Upper lobe of left lung (tissue), 6 donors: ENCODE results near the gene ADH1C. TPM values are rescaled to one million over a fixed set of nuclear protein-coding genes. Genes with fewer than 3 reads are reported as not detected.

ENCODE experiments used
- ATAC-seq, 2 donors: fragments of 200-7000 bp; cut with Tn5 transposase; one replicate each; pipeline ENCODE4 v1.9.1; 2022; ENCODE audit warnings: mild to moderate bottlenecking in 2 of 2, moderate library complexity in 2 of 2; ENCODE audit not compliant: low FRiP score in 2 of 2
- DNase-seq, 2 donors: peaks; one replicate each; pipeline ENCODE4 v3.0.0-alpha.2; 2019 to 2020
- H3K27ac ChIP-seq, 4 donors: fragments of 200-600 bp; sonication (generic); one replicate each; pipeline ENCODE4 v1.5.1; 2016 to 2019
- H3K27me3 ChIP-seq, 4 donors: fragments of 200-600 bp; sonication (generic); one replicate each; pipeline ENCODE4 v1.5.1; 2017 to 2019
- H3K36me3 ChIP-seq, 4 donors: fragments of 200-600 bp; sonication (generic); one replicate each; pipeline ENCODE4 v1.5.1; 2016 to 2019
- H3K4me1 ChIP-seq, 4 donors: fragments of 200-600 bp; sonication (generic); one replicate each; pipeline ENCODE4 v1.5.1; 2018 to 2019
- H3K4me3 ChIP-seq, 4 donors: fragments of 200-600 bp; sonication (generic); one replicate each; pipeline ENCODE4 v1.5.1; 2017 to 2019; ENCODE audit warnings: mild to moderate bottlenecking in 2 of 4, moderate library complexity in 1 of 4
- H3K9me3 ChIP-seq, 4 donors: fragments of 200-600 bp; sonication (generic); one replicate each; pipeline ENCODE4 v1.5.1; 2018 to 2019
- CTCF ChIP-seq, 6 experiments: fragments of 450-650 bp in 4 of 6; fragments of 200-600 bp in 2 of 6; sonication (generic) in 2 of 6; IDR thresholded peaks; one replicate each; pipeline ENCODE4 v1.5.1; 2016 to 2019; ENCODE audit warnings: antibody characterized with exemption in 6 of 6
- EP300 ChIP-seq, 4 donors: sonication (generic); formaldehyde crosslinking; IDR thresholded peaks; one replicate each; pipeline ENCODE4 v1.5.1; 2017; ENCODE audit warnings: antibody characterized with exemption in 4 of 4, control low read depth in 2 of 4
- POLR2A ChIP-seq, 4 donors: fragments of 450-650 bp; IDR thresholded peaks; one replicate each; pipeline ENCODE4 v1.5.1; 2016 to 2017; ENCODE audit warnings: antibody characterized with exemption in 4 of 4, mild to moderate bottlenecking in 2 of 4
- POLR2AphosphoS5 ChIP-seq, 2 donors: sonication (generic); formaldehyde crosslinking; IDR thresholded peaks; one replicate each; pipeline ENCODE4 v1.5.1; 2017; ENCODE audit warnings: antibody characterized with exemption in 2 of 2
- WGBS, 2 donors: methylation state at CpG; one replicate each; pipeline ENCODE4 v1.1.5; 2017 to 2018; 5-methylcytosine and 5-hydroxymethylcytosine counted together
- total RNA-seq, 6 donors: library from RNA; depleted of rRNA in 4 of 6; stranded (reverse); fragments of >200 nt in 4 of 6; gene quantifications; one replicate each; pipeline versions ENCODE4 v1.1.0 to v1.2.1, GENCODE V29; 2016 to 2021
- donor health status: DM: no; HTN: no; CAD: no; lungs with moderate emphysema.
- donor health status: DM: no; HTN: yes; CAD: no; lungs with severe emphysema.

Gene ADH1C
- total RNA-seq, 6 donors from 2014 or later: 2.0 to 57.7 (median 7.6) TPM

- Histone ChIP-seq H3K4me3 (no peak overlapping the region), H3K9me3 (no peaks in the 10 kb centered on the region), H3K27me3 (no peaks in the 10 kb centered on the region), H3K36me3 (no peaks in the 10 kb centered on the region), H3K4me1 (no peaks in the 10 kb centered on the region), H3K27ac (no peak overlapping the region)
- DNase-seq (no peak), ATAC-seq (no peak)
- 87 to 91% methylated on average over 1 of the region's 1 CpG for WGBS, 2 donors
- TF ChIP-seq CTCF (IDR thresholded peaks at IDR 0.05) (no peak), EP300 (IDR thresholded peaks at IDR 0.05) (no peak), POLR2AphosphoS5 (IDR thresholded peaks at IDR 0.05) (no peak), POLR2A (IDR thresholded peaks at IDR 0.05) (no peak)
These were observed 11.1 kb downstream of the ADH1C start for GRCh38 chr4:99341426-99341825.

GRCh38 chr4:99339172-99339571 is 13.4 kb downstream of the ADH1C start:
- TF ChIP-seq EP300 (IDR thresholded peaks at IDR 0.05) (no peak), POLR2A (IDR thresholded peaks at IDR 0.05) (no peak), POLR2AphosphoS5 (IDR thresholded peaks at IDR 0.05) (no peak), CTCF (IDR thresholded peaks at IDR 0.05) (no peak)

GRCh38 chr4:99336553-99336952 is 16.0 kb downstream of the ADH1C start:
- no peak for ATAC-seq

More at GRCh38 chr4:99339172-99339571, 13.4 kb downstream of the ADH1C start:
- no peaks in the 10 kb centered on the region for H3K27me3 ChIP-seq
- no peaks in the 10 kb centered on the region for H3K4me1 ChIP-seq
- 75 to 92% methylated on average over 3 of the region's 3 CpGs for WGBS, 2 donors
- no peak overlapping the region for H3K4me3 ChIP-seq
- no peak overlapping the region for H3K27ac ChIP-seq
- no peaks in the 10 kb centered on the region for H3K36me3 ChIP-seq
- ATAC-seq (no peak), DNase-seq (no peak)
- H3K9me3 ChIP-seq: no peaks in the 10 kb centered on the region

DNA sequence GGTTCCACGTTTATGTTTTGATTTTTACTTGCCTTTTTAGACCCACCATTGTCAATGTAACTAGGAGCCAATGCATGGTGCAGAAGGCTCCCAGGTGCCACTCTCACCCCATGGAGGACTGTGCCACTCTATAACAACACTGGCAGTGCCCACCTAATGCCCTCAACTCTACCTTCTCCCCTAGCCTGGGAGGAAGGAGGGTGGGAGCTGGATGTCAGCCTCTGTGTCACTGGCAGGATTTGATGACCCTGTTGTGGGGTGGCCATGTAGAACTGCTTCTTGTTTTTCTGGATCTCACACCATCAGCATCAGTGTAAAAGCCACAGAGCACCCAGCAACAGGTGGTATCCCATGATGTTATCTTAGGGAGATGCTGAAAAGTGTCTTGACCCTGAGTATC is 17.7 kb downstream of the ADH1C start:
- 63 to 79% methylated on average over 1 of the region's 1 CpG for WGBS, 2 donors
- Histone ChIP-seq H3K4me1 (no peaks in the 10 kb centered on the region), H3K9me3 (no peaks in the 10 kb centered on the region), H3K27me3 (no peaks in the 10 kb centered on the region), H3K27ac (no peak overlapping the region), H3K4me3 (no peak overlapping the region), H3K36me3 (no peaks in the 10 kb centered on the region)
- ATAC-seq (no peak), DNase-seq (no peak)
- TF ChIP-seq EP300 (IDR thresholded peaks at IDR 0.05): no peak
- no peak for TF ChIP-seq CTCF (IDR thresholded peaks at IDR 0.05)
- TF ChIP-seq POLR2A (IDR thresholded peaks at IDR 0.05): no peak
- no peak for TF ChIP-seq POLR2AphosphoS5 (IDR thresholded peaks at IDR 0.05)

More at GRCh38 chr4:99336553-99336952, 16.0 kb downstream of the ADH1C start:
- Histone ChIP-seq H3K36me3 (no peaks in the 10 kb centered on the region), H3K4me1 (no peaks in the 10 kb centered on the region), H3K27me3 (no peaks in the 10 kb centered on the region), H3K27ac (no peak overlapping the region), H3K4me3 (no peak overlapping the region), H3K9me3 (no peaks in the 10 kb centered on the region)
- 63 to 69% methylated on average over 4 of the region's 4 CpGs for WGBS, 2 donors
- TF ChIP-seq POLR2AphosphoS5 (IDR thresholded peaks at IDR 0.05): no peak
- no peak for TF ChIP-seq CTCF (IDR thresholded peaks at IDR 0.05)
- no peak for TF ChIP-seq POLR2A (IDR thresholded peaks at IDR 0.05)
- TF ChIP-seq EP300 (IDR thresholded peaks at IDR 0.05): no peak
- no peak for DNase-seq

GRCh38 chr4:99330648-99331047 is 21.9 kb downstream of the ADH1C start:
- Histone ChIP-seq H3K9me3 (no peaks in the 10 kb centered on the region), H3K4me1 (no peaks in the 10 kb centered on the region), H3K36me3 (no peaks in the 10 kb centered on the region), H3K27me3 (no peaks in the 10 kb centered on the region), H3K27ac (no peak overlapping the region), H3K4me3 (no peak overlapping the region)
- 87 to 90% methylated on average over 3 of the region's 3 CpGs for WGBS, 2 donors
- TF ChIP-seq POLR2A (IDR thresholded peaks at IDR 0.05): no peak
- TF ChIP-seq CTCF (IDR thresholded peaks at IDR 0.05): no peak
- TF ChIP-seq POLR2AphosphoS5 (IDR thresholded peaks at IDR 0.05): no peak
- no peak for TF ChIP-seq EP300 (IDR thresholded peaks at IDR 0.05)
- no peak for ATAC-seq
- DNase-seq: no peak
